EL (cell line): Measurements from ENCODE around the gene OIP5.
"Not testable (repeated sequence)": the region's sequence is repeated elsewhere in the genome, so short reads cannot be mapped to it uniquely, and the experiment has no call there.

ENCODE experiments used
- DNase-seq: peaks from one replicate; pipeline ENCODE4 v3.0.0-alpha.2; 2016

The OIP5 gene

GRCh38 chr15:41332194-41333025 is at the start of gene OIP5, which contains the start of gene NUSAP1:
Gene OIP5, minus strand, starts transcription at chr15:41332591. Its CDS starts 30 bp downstream, at chr15:41332561.
Gene NUSAP1, plus strand, starts transcription at chr15:41332881. Its CDS starts 77 bp downstream, at chr15:41332958.
- DNase-seq = peak; percentile 100

GRCh38 chr15:41377978-41378377 is 45.6 kb upstream of the OIP5 start:
- DNase-seq = no peak

- DNase-seq = no peak
These were observed 35.0 kb upstream of the OIP5 start for GRCh38 chr15:41367418-41367817.

- DNase-seq = no peak
These were observed 22.0 kb upstream of the OIP5 start for GRCh38 chr15:41354371-41354770.

- no peak for DNase-seq
These were observed 17.8 kb upstream of the OIP5 start for GRCh38 chr15:41350057-41350717.

- no peak for DNase-seq
These were observed 14.8 kb upstream of the OIP5 start for GRCh38 chr15:41347236-41347635.

GRCh38 chr15:41341519-41341918 is 9.1 kb upstream of the OIP5 start:
- no peak for DNase-seq

GRCh38 chr15:41340189-41340695 is 7.9 kb upstream of the OIP5 start:
- DNase-seq = no peak

- peak; percentile 26 for DNase-seq
These were observed 5.5 kb upstream of the OIP5 start for GRCh38 chr15:41337631-41338522.

GRCh38 chr15:41337047-41337446 is 4.7 kb upstream of the OIP5 start:
- DNase-seq = no peak

GRCh38 chr15:41336549-41336948 is 4.2 kb upstream of the OIP5 start:
- no peak for DNase-seq

GRCh38 chr15:41334293-41335120 is 2.1 kb upstream of the OIP5 start:
- peak; percentile 14 for DNase-seq

GRCh38 chr15:41333026-41333562 is 703 bp upstream of the OIP5 start:
- no peak for DNase-seq

GRCh38 chr15:41331833-41332193 is 578 bp downstream of the OIP5 start:
- DNase-seq = no peak

GRCh38 chr15:41331281-41331680 is 1.1 kb downstream of the OIP5 start:
- DNase-seq = no peak

GRCh38 chr15:41323611-41324010 is 8.8 kb downstream of the OIP5 start:
- DNase-seq = no peak

GRCh38 chr15:41320805-41321330 is 11.5 kb downstream of the OIP5 start:
- DNase-seq = not testable (repeated sequence)

GRCh38 chr15:41309226-41309905 is 23.0 kb downstream of the OIP5 start:
- no peak for DNase-seq

GRCh38 chr15:41307679-41308078 is 24.7 kb downstream of the OIP5 start:
- no peak for DNase-seq

GRCh38 chr15:41304149-41304770 is 28.1 kb downstream of the OIP5 start:
- DNase-seq = no peak
